GM18508 (cell line): Measurements from ENCODE around the gene GARNL3.

ENCODE experiments used
- ATAC-seq: cut with Tn5 transposase; IDR thresholded peaks from one replicate; pipeline ENCODE4 v1.9.1; 2021; ENCODE audit warnings: moderate number of reproducible peaks; ENCODE audit not compliant: insufficient read depth, unreplicated experiment

The GARNL3 gene

DNA sequence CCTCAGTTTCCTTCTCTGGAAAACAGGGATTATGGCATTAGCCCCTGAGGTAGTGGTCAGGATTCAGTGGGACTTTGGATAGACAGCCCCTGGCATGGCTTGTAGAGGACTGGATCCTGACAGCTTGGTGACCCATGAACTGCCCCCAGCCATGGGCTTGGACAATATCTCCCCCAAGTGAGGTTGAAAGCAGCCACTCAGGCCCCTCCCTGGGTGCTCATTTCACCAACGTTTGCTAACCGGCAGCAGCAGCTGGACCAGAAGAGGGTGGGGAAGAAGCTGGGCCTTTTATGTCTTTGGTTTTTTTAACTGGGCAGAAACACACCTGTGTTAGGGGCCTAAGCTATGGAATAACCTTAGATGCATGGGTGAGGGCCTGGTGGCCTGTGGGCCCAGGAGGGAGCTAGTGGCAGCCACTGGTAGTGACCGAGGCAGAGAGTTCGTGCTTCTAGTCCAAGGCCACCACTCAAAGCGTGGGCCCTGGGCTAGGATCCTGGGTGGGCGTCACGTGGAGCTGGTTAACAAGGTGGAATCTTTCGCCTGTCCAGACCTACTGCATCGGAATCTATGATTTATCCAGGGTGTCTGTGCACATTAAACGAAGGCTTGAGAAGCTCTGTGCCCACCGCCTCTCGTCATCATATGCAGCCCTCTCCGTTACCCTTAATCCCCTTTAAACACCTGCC lies 134.3 kb downstream of the GARNL3 start:
- ATAC-seq = no peak

DNA sequence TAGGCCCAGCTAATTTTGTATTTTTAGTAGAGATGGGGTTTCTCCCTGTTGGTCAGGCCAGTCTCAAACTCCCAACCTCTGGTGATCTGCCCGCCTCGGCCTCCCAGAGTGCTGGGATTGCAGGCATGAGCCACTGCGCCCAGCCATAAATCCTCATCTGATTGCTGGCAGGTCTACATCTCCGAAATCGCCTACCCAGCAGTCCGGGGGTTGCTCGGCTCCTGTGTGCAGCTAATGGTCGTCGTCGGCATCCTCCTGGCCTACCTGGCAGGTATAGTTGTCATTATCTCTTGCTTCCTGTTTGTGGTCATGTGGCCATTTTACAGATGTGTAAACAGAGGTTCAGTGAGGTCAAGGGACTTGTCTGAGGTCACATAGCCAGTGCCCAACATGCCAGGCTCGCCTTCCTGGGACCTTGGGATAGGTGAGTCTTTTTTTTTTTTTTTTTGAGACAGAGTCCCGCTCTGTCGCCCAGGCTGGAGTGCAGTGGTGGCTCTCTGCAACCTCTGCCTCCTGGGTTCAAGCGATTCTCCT lies 135.2 kb downstream of the GARNL3 start:
- no peak for ATAC-seq

DNA sequence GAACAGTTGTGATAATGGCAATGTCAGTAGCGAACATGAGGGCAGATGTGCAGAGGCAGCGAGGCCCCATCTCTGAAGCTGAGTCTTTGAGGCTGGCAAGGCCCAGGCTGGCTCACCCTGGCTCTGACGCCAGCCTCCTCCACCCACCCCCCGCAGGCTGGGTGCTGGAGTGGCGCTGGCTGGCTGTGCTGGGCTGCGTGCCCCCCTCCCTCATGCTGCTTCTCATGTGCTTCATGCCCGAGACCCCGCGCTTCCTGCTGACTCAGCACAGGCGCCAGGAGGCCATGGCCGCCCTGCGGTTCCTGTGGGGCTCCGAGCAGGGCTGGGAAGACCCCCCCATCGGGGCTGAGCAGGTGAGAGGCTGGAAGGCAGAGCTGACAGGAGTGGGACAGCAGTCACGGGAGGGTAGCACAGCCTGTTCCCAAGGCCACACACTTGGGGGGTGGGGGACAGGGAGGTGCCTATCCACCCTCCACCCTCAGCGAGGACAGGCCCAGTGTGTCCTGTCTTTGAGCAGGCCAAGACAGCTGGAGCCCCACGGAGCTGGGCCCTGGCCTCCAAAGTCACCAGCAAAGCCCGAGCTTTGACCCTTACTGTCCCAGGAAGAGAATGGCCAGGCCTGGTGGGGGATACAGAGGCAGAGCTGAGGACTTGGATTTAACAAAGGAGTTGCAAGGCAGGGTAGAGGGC lies 138.0 kb downstream of the GARNL3 start:
- no peak for ATAC-seq

DNA sequence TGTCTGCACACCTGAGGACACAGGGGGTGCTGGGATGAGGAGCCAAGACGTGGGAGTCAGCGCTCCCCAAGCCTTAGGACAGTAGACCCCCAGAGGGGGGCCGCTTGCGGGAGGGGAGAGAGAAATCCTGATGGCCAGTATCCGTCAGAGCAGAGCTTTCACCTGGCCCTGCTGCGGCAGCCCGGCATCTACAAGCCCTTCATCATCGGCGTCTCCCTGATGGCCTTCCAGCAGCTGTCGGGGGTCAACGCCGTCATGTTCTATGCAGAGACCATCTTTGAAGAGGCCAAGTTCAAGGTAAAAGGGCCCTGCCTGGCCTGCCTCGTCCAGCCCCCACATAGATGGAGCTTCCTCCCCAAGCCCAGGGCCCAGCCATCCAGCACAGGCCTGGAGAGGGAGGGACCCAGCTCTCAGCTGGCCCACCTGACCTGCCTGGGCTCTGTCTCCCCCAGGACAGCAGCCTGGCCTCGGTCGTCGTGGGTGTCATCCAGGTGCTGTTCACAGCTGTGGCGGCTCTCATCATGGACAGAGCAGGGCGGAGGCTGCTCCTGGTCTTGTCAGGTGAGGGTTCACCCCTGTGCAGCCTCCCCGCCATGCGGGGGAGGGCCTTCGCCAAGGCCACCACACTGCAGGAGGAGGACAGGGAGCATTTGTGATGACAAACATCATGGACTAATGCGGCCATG lies 139.1 kb downstream of the GARNL3 start:
- no peak for ATAC-seq

DNA sequence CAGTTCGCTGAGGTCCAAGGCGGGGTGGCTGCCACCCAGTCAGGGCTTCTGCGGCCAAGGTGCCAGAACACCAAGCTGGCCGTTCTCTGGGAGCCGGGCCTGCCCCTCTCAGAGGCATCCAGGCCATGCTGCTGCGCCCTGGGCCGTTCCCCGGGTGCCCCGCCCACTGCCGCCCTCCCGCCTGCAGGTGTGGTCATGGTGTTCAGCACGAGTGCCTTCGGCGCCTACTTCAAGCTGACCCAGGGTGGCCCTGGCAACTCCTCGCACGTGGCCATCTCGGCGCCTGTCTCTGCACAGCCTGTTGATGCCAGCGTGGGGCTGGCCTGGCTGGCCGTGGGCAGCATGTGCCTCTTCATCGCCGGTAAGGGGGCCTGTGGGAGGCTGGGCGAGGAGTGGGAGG lies 140.1 kb downstream of the GARNL3 start:
- ATAC-seq = no peak

DNA sequence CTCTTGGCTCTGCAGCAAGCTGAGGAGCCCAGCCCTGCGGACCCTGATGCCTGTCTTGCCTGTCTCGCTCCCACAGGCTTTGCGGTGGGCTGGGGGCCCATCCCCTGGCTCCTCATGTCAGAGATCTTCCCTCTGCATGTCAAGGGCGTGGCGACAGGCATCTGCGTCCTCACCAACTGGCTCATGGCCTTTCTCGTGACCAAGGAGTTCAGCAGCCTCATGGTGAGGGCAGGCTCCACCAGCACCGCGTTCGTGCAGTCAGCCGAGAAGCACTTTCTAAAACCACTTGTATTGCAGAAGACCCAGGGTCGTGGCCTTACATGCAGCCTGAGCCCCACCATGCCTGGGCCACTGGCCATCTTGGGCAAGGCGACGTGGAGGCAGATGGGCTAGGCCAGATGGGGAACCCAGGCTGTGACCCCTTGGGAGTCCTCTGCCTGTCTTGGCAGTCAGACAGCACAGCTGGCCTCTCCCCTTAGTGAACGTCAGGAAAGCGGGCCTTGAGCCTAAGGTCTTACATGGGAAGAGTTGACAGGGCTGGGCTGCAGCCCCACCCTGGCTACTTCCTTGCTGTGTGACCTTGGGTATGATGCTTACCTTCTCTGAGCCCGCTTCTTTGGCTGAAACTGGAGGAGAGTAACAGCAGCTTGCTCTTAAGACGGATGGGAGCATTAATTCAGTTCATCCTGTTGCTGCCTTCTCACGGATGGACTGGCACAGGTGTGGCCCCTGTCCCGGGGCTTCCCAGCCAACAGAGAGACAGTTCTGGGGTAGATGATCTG lies 141.0 kb downstream of the GARNL3 start:
- ATAC-seq = no peak

DNA sequence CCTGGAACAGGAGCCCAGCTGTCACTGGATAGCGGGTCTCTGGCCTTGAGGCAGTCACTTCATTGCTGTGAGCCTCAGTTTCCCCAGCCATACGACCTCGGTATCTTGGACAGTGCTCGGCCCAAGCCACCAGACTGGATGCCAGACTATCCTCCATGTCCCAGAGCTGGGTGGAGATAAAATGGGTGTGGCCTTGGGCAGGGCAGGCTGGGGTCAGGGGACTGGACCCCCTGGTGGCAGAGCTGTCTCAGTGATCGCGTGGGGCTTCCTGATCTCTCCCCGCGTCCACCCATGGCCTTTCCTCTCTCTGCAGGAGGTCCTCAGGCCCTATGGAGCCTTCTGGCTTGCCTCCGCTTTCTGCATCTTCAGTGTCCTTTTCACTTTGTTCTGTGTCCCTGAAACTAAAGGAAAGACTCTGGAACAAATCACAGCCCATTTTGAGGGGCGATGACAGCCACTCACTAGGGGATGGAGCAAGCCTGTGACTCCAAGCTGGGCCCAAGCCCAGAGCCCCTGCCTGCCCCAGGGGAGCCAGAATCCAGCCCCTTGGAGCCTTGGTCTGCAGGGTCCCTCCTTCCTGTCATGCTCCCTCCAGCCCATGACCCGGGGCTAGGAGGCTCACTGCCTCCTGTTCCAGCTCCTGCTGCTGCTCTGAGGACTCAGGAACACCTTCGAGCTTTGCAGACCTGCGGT lies 142.4 kb downstream of the GARNL3 start:
- no peak for ATAC-seq

DNA sequence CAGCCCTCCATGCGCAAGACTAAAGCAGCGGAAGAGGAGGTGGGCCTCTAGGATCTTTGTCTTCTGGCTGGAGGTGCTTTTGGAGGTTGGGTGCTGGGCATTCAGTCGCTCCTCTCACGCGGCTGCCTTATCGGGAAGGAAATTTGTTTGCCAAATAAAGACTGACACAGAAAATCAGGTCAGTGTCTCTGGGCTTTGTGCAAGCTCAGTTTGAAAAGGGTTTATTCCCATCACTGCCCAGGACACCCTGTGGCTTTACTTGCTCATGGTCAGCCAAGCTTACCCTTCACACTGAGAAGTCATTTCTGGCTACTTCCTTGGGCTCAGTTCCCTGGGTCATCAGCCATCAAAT lies 142.9 kb downstream of the GARNL3 start:
- no peak for ATAC-seq

DNA sequence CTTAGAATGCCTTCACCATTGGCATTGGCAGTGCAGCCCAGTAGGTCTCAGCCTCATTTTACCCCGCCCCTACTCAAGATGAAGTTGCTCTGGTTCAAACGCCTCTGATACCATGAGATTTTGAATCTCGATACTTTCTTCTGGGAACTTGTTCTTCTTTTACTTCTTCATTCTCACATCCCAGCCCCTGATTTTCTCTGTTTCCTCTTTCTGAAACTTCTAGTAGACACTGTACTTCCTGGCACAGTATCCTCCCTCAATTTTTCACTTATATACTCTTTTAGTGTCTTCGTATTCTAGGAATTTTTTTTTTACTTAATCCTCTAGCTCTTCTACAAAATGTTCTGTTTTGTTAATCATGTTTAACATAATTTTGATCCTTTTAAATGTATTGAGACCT lies 146.5 kb downstream of the GARNL3 start:
- ATAC-seq = no peak

DNA sequence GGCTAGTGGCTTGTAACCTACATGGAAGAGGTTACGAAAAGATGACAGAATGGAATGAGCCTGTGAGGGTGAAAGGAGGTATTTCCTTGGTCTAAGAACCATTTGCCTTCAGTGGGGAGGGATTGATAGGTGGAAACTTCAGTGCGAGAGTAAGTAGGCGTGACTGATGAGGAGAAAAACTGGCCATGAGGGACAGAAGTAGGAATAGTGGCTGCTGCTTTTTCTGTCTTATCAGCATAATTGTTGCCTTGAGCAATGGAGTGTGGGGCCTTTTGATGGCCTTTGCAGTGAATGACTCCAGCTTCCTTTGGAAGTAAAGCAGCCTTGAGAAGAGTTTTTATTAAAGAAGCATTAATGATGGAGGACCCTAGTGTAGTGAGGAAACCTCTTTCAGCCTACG lies 150.6 kb downstream of the GARNL3 start:
- ATAC-seq = no peak

DNA sequence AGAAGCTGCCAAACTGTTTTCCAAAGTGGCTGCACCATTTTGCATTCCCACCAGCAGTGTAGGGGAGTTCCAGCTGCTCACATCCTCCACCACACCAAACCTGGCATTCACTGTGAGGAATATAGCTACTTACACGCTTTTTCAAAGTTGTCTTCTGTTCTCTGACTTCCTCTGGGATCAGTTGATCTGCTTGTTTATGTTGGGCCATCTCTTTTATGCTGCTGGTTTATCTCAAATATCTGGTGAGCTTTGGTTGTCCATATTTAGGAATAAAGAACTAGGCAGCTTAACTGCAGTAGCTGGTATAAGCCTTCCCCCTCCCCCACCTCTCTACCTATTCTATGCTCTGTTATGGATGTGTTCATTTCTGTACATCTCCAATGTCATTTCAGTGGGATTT lies 151.1 kb downstream of the GARNL3 start:
- ATAC-seq = no peak

DNA sequence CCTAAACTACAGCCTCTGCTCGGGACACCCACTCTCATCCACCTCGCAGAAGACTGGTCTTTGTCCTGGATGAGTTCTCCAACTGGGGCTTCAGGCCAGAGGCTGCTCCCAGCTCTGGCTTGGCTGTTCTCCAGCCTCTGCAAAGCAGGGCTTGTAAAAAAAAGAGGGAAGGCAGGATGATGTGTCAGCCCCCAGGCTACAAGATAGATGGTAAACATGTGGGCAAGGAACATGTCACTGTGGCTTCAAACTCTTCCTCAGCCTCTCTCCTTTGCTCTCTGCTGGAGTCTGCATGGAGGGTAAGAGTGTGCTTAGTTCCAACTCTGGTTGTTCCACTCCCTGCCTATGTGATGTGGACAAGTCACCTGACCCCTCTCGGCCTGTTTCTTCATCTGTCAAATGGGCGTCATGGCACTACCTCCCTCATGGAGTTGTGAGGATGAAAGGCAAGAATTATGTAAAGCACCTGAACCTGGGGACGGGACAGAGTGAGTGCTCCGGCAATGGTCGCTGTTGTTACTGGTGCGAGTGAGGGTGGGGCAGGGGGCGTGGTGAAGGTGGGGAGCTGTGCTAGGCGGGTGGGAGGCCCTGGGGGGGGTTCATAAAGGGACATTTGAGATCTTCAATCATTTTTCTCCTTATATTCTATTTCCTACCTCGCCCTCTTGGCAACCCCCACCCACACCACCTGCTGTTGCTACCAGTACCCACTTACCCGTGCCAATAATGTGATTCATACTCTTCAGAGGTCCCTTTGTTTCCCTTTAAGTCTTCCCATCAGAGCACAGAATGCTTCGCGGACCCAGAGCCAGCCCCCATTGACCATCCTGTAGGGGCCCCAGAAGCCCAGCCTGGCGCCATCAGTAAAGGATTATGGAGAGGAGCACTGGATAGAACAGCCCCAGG lies 152.8 kb downstream of the GARNL3 start:
- ATAC-seq = no peak

DNA sequence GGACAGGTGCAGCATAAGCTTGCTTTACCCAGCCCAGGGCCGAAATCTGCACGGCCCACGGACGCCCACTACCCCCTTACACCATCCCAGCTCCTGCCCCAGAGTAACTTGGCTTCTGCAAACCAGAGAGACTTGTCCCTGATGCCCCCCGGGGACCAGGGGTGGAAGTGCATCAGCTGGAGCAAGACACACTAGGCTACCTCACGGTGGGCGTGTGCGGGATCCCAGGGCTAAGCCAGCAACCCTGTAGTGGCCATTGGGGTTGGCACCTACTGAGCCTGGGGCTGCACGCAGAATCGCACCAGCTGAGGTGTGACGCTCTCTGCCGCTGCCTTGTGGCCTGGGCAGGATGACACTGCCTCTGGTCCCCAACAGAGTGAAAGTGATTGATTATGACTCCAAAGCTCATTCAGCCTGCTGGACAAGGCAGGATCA lies 153.5 kb downstream of the GARNL3 start:
- ATAC-seq = no peak

DNA sequence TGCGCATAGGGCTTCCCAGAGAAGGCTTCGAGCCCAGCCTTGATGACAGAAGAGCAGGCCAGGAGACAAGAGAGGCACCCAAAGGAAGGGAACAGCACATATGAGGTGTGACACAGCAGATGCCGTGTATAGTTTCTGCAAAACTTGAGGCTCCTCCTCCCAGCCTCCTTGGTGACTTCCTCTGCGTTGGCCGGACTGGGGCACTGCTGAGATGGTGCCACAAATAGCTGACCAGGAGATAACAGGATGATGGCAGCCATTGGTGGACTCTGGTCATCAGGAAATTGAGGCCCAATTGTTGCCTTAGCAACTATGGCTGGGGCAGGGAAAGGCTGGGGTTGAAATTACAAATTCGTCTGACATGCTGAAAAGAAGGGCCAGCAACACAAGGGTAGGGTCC lies 154.8 kb downstream of the GARNL3 start:
- no peak for ATAC-seq

DNA sequence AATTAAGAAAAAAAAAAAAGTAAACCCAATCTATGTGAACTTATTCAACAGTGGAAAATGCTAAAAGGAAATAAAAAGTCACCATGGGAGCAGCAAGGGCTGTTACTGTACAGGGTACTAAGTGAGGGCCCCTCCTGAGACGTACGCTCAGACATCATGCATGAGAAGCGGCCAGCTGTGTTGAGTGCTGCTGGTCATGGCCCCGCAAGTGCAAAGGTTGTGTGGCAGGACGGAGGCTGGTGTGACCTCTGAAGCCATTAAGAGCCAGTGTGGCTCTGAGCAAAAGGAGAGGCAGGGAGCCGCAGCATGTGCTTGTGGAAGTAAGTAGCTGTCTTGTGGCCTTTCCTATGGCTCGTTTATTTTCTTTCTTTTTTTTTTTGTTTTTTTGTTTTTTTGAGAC lies 156.5 kb downstream of the GARNL3 start:
- ATAC-seq = no peak

DNA sequence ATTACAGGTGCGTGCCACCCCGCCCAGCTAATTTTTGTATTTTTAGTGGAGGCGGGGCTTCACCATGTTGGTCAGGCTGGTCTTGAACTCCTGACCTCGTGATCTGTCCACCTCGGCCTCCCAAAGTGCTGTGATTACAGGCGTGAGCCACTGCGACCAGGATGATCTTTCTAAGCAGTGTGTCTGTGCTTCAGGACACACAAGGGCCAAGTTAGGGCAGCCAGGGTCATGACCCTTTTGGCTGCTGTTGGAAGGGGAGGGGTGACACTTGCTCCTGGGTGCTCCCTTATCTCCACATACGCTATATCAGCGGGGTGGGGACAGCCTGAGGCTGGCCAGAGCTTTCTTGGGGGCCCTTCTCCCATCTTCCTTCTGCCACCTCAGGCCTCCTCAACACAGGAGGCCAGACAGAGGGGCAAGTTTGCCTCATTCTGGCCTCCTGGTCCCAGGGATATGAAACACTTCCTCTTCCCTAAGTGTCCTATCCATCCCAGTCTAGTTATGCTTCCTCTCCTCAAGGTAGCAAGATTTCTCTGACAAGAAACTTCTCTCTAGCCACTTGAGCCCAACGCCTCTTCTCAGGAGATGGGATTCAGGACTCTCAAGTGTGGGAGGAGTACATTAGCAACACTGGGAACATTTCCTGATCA lies 157.7 kb downstream of the GARNL3 start:
- no peak for ATAC-seq

DNA sequence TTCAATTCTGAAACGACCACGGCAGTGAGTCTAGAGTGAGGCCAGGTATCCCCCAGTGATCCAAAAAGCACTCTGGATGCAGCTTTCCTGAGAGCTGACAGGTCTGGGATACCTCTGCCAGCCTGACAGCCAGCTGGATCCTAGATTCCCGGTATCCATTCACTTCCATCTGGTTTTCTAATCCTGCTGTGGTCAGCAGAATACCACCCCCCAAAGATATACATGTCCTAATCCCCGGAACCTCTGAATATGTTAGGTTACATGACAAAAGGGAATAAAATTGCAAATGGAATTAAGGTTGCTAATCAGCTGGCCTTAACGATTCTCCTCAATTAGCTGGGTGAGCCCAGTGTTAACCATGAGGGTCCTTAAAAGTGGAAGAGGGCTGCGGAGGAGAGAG lies 158.2 kb downstream of the GARNL3 start:
- no peak for ATAC-seq

DNA sequence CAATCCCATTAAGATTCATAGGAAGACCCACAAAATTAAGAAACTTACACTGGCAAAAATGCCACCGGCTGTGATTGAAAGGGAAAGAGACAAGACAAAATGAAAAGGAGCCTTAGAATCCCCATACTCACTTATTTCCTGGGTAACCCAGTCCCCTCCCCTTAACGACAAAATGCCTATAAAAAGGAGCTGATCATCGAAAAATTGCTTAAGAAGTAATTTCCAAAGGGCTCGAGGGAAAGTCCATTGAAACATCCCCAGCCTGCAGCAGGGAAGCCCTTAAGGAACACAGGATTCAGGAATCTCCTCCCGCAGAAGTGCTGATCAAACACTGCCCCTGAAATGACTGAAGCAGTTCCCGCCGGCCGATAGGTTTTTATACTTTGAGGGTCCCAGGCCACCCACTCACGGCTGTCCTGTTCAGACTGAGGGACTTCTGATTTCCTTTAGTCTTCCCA lies 158.9 kb downstream of the GARNL3 start:
- no peak for ATAC-seq
